Stimulated activated CD4-positive, alpha-beta T cell treated with anti-CD3 and anti-CD28 coated beads, Interleukin-2, amount 100 ng/mL, for 24 hours (primary cell): ENCODE data around the gene PLCH2.
A peak's percentile ranks its signal among the peaks of the same experiment; 100 is the strongest.
"Not testable (repeated sequence)": the region's sequence is repeated elsewhere in the genome, so short reads cannot be mapped to it uniquely, and the experiment has no call there.

Experiments
- DNase-seq, 2 donors: peaks; one replicate each; pipeline ENCODE4 v3.0.0-alpha.2; 2020

PLCH2 gene, protein sequence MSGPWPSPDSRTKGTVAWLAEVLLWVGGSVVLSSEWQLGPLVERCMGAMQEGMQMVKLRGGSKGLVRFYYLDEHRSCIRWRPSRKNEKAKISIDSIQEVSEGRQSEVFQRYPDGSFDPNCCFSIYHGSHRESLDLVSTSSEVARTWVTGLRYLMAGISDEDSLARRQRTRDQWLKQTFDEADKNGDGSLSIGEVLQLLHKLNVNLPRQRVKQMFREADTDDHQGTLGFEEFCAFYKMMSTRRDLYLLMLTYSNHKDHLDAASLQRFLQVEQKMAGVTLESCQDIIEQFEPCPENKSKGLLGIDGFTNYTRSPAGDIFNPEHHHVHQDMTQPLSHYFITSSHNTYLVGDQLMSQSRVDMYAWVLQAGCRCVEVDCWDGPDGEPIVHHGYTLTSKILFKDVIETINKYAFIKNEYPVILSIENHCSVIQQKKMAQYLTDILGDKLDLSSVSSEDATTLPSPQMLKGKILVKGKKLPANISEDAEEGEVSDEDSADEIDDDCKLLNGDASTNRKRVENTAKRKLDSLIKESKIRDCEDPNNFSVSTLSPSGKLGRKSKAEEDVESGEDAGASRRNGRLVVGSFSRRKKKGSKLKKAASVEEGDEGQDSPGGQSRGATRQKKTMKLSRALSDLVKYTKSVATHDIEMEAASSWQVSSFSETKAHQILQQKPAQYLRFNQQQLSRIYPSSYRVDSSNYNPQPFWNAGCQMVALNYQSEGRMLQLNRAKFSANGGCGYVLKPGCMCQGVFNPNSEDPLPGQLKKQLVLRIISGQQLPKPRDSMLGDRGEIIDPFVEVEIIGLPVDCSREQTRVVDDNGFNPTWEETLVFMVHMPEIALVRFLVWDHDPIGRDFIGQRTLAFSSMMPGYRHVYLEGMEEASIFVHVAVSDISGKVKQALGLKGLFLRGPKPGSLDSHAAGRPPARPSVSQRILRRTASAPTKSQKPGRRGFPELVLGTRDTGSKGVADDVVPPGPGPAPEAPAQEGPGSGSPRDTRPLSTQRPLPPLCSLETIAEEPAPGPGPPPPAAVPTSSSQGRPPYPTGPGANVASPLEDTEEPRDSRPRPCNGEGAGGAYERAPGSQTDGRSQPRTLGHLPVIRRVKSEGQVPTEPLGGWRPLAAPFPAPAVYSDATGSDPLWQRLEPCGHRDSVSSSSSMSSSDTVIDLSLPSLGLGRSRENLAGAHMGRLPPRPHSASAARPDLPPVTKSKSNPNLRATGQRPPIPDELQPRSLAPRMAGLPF (N-terminal part only)

DNA sequence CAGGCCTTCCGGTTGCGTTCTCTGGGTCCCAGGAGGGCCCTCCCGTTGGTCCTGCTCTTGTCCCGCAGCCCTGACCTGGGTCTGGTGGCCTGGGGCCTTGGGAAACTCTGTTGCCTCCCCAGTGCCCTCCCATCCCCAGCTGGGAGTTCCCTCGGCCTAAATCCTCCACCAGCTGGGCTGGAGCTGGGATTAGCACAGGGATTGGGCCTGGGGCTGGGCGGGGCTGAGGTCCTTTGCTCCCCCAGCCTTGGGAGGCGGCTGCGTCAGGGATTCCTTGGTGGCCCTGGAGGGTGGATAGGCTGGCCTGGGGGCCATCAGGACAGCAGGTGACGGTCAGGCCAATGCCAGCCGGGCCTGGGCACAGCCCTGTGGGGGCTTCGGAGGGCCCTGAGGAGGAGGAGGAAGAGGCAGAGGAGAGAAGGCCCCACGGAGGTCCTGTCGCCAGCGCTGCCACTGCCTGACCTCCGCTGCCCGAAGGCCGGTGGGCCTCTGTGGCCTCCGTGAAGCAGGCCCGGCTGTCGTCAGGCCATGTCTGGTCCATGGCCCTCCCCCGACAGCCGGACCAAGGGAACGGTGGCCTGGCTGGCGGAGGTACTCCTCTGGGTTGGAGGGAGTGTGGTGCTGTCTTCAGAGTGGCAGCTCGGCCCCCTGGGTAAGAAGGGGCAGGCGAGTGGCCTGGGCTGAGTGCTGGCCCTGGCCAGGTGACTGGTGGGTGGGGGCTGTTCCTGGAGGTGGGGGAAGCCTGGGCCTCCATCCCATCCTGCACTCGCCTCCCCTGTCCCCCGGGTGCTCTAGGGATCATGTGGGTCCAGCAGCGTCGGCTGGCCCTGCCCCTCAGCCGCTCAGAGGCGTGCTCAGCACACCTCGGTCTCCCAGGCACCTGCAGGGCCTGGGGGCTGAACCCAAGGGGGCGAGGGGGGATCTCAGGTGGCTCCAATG, at the start of gene PLCH2:
Gene PLCH2 (plus strand): TSS at position 229 of the 939 bp plus-strand sequence. CDS start 300 bp downstream, at position 529.
- no peak for DNase-seq

DNA sequence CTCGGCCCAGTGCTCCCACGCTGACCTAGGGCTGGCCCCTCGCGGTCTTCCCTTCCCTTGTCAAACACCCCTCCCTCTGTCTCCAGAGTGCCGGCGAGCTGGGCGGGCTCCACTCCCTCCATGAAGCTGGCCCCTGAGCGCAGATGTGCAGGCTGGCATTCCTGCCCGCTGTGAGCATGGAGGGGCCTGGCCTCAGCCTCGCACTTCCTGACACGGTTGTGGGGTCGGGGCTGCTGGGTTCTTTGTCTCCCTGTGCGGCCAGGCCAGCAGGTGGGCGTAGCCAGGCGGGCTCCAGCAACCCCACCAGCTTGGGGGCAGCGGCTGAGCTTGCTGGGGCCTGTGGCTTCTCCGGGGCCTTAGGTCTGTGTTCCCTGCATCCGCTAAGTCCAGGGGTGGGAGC, 49.5 kb upstream of the PLCH2 start:
- no peak for DNase-seq

DNA sequence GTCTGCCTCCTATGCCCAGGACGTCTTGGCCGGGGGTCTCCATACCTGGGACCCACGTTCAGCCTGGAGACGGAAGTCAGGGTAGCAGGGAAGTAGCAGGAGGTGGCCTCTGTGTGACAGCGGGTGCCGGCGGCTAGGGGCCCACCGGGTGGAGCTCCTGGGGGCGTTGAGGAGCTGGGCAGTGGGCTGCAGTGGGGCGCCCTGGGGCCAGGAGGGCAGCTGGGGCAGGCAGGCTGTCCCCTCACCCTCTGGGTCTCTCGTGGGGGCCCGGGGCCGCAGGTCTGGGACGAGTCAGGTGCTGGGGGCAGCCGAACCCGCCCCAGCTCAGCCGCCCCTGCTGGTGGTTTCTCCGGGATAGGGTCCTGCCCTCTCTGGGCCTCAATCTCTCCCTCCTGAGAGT, 49.0 kb upstream of the PLCH2 start:
- DNase-seq, result no peak

DNA sequence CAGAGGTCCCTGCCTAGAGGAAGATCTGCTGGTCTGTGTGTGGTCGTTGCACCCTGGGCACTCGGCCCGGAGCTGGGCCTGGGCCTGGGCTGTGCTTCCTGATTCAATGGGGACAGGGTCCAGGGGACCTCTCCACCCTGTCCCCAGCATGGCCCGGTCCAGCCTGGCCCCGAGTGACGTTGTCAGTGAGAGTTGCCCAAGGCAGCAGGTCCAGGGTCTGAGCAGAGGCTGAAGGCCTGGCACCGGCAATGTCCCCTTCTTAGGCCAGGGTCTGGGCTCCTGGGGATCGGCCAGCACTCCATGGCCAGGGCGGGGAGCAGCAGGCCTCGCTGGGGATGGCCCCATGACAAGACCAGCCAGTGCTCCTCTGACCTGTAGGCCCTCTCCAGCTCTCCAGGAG, 48.1 kb upstream of the PLCH2 start:
- DNase-seq, result no peak

DNA sequence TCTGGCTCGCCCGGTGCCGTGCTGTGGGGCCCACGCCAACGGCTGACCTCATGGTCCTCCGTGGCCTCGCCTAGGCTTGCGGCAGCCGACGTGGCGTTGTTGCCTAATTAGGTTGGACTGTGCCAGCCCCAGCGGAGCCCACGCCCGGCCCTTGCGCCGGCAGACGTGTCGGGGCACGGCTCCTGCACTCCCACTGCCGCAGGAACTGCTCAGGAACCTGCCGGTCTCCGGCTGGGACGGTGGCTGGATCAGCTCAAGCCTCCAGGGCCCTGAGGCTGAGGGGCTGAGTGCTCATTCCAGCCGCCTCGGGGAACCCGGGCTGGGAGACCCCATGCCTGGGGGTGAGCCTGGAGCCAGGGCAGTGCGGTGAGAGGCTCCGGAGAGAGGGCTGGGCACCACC, 47.6 kb upstream of the PLCH2 start:
- DNase-seq, result no peak

DNA sequence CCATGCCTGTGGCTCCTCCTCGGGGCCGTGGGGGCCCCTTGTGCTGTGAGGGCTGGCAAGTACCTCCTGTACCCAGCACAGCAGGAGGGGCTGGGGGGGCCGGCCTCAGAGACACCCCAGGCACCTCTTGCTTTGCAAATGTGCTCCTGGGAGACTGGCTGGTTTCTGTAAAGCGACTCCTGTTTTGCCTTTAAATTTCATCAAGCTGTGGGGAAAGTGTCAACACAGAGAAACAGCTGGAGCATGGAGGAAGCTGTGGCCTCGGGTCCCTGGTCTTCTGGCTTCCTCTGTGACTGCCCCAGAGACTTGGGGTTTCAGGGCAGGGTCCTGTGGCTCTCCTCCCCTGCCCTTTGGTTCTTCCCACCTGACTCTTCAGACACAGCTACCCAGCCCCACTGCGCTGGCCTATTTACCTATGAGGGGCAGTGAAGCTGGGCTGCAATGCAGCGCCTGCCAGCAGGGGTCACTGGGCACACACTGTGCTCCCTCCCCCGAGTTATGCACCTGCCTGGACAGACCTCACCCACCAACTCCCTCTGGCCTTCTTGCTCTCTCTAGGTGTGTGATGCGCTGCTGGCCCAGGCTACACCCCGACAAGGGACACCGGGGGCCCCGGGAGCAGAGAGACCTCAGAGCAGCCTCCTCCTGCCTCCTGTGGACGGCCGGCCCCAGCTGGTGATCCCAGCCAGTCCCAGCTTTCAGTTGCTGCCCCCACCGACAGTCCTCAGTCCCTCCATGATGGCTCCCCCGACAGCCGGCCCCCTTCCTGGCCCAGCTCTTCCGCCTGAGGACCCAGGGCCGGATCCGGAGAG, 46.1 kb upstream of the PLCH2 start:
- peak in 1 of 2 donors; percentile 53 for DNase-seq

DNA sequence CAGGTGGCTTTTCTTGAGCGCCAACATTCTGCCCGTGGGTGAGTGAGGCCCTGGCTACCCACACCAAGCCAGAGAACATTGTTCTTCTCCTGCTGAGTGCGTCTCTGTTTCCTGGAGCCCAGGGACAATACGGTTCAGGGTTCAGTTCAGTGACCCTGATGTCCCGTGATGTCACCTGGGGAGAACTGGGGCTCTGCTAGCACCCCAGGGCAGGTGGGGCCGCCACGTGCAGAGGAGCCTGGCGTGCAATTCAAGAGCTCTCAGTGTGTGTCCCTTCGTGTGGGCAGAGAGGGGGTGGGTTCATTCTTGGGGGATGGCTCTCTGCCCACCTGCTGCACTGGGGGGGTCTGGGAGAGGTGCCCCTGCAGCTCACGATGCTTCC, 45.5 kb upstream of the PLCH2 start:
- no peak for DNase-seq

DNA sequence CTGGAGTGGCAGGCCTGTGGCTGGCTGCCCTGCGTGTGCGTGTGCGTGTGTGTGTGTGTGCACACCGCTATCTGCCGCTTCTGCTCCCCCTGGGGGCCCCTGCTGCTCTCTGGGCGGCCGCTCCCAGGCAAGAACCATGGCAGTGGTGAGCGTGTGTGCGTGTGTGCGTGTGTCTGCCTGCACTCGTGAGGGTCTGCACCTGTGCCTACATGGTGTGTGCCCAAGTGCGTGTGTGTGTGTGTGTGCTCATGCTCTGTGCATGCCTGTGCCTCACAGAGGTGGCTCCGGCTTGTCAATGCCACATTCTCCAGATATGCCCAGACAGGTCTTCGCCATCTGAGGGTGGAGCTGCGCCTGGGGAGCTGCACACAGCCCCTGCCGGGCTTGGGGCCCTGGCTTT, 45.0 kb upstream of the PLCH2 start:
- no peak for DNase-seq

DNA sequence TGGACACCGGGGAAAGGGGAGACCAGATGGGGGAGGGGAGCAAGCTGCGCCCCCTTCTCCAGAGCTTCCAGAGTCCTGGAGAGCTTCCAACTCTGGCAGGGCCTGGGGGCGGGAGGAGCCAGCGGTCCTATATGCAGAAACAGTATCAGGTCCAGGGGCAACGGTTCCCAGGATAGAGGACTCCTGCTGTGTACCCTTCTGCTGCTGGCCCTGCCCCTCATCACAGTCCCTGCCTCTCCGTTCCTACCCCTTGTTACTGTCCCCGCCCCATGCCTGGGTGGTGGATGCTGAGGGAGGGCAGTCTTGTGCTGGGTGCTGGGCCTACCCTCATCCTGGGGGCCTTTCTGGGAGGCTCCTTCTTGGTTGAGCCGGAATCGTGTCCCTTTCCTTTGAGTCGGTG, 44.6 kb upstream of the PLCH2 start:
- no peak for DNase-seq

DNA sequence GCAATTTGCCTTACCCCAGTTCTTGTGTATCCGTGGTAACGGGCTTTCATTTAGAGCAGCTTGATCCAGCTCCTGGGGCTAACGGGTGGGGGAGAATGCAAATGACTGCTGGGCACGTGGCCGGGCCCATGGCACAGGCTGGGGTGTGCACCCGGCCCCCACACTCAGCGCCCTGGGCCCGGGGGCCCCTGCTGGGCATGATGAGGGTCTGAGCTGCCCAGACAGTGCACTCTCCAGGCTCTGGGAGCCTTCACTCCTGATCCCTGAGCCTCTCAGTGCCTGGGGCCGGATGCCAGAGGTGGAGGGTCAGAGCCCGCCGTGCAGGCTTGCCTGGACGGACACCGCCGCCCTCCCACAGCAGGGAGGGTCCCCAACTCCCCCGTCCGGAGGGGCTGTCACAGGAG, 43.6 kb upstream of the PLCH2 start:
- no peak for DNase-seq

DNA sequence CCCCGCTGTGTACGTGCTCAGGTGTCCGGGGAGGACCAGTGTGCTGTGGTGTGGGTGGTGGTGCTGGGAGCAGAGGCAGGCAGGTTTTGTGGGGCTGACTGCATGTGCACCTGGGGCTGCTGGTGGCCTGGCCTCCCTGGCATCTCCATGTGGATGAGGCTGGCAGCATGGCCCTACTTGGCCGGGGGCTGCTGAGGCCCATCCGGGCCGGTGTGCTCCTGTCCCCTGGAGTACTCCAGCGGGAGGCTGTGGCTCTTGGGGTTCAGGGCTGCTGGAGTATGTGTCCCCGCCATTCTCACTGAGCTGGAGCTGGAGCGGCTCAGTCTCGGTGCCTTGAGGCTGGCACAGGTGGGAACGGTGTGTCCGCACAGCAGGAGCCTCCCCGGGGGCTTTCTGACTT, 42.9 kb upstream of the PLCH2 start:
- DNase-seq, result no peak

DNA sequence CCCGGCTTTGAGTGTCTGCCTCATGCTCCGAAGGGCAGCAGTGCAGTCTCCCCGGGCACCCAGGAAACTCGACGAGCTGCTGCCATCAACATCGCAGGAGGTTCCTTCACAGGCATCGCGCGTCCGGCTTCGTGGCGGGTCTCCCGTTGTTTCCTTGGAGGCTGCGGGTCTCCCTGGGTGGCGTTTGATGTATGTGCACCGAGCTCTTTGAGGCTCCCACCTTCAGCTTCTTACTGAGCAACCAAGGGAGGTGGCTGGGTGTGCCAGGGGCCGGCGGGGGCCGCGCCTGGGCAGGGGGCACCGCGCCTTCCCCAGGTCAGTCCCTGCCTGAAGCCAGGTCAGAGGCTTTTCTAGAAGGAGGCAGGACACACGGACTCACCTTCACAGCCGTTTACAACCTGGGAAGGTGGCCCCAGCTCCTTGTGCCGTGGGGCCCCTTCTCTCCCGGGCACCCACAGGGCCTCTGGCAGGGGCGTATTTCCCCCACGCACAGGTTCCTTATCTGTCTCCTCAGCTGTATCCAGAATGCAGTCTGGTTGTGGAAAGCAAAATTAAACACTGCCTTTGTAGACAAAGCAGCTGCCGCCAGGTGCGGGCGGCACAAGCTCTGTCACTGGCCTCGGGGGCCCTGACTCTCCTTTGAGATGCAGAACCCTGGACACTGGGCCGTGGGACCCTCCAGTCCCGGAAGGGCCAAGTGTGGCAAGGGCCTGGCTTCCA, 42.0 kb upstream of the PLCH2 start:
- no peak for DNase-seq

DNA sequence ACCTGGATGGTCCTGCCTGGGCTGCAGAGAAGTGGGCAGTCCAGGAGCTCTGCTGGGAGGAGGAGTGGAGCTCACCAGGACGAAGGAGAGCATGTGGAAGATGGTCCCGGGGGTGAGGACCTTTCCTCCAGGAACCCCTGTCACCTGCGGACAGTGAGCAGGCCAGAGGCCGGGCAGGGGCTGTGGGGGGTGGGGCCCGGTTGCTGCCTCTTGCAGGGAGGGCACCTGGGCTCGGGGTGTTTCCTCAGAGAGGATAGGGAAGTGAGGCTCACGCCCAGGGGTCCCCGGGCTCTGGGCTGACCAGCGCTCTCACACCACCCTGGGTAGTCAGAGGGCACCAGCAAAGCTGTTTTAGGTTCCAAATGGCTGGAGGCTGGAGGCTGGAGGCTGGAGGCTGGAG, 41.0 kb upstream of the PLCH2 start:
- DNase-seq, result no peak

DNA sequence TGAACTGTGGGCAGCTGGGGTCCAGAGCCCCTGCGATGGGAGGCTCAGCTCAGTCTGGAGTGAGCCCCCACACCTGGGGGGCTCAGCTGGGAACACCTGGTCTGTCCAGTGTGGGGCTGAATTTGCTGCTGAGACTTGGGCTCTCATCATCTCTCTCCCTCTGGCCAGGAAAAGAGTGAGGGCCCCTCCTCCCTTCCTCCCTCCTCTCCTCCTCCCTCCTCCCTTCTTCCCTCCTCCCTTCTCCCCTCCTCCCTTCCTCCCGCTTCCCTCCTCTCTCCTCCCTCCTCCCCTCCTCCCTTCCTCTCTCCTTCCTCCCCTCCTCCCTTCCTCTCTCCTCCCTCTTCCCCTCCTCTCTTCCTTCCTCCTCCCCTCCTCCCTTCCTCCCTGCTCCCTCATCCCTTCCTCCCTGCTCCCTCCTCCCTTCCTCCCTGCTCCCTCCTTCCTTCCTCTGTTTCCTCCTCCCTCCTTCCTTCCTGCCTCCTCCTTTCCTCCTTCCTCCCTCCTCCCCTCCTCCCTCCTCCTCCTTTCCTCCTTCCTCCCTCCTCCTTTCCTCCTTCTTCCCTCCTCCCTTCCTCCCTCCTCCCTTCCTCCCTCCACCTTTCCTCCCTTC, 40.2 kb upstream of the PLCH2 start:
- DNase-seq, result no peak

DNA sequence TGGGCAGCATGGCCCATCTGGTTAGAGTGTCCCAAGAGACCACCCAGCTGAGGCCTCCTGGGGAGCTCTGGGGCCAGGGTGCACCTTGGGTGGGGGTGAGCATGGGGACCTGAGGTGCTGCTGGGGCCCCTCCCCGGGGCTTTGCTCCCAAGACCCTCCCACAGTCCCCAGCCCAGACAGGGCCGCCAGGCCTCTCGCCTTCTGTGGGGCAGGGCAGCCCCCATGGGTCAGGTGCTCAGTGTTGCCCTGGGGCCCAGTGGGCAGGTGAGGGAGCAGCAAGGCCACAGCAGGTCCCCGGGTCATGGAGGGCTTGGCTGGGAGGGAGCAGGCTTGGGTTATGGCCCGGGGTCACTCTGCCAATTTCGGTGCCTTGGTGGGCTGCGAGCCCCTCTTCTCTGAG, 39.2 kb upstream of the PLCH2 start:
- no peak for DNase-seq

DNA sequence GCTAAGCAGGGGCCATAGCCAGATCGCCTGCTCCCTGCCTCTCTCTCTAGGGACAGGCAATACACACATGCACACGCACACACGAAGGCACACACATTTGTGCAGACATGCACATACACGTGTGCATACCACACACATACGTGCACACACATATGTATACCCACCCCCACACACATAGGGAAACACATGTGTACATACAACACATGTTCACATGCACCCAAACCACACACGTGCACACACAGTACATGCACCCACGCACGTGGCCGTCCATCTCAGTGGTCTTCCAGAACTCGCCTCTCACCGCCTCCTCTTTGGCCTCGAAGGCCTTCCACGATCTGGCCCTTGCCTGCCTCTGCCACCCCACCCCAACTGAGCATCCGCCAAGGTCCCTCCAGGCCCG, 38.5 kb upstream of the PLCH2 start:
- DNase-seq, result no peak

DNA sequence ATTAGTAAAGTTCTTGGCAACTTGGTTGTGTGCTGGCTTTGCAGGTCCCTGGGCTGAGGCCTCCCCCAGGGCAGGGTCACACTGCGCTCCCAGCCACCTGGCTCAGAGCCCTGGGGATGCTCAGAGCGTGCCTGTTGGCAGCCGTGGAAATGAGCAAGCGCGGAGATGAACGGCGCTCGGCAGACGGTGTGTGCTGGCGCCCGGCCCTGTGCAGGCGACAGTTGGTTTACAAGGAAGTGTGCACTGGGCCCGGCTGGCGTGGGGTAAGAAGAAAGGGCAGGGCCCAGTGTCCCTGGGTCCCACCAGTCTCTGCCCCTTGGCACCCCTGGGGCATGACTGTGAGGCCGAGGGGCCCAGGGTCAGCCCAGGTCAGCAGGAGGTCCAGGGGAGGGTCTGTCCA, 38.1 kb upstream of the PLCH2 start:
- no peak for DNase-seq

DNA sequence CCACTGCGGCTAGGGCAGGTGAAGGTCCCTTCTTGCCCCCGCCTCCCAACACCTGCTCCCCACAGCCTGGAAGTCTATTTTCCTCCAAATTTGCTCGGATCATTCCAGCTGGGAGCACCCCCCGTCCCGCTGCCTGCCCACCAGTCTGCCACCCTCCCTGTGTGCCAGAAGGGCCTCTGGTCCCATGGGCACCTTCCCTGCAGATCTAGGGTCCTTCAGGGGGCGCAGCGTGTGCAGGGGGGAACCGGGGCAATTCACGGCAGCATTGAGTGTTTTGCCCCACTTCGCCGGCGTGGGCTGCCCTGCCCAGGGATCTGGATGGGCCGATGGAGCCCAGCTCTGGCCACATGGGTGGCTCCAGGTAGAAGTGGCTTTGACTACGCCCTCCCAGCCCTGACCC, 37.4 kb upstream of the PLCH2 start:
- DNase-seq, result no peak

DNA sequence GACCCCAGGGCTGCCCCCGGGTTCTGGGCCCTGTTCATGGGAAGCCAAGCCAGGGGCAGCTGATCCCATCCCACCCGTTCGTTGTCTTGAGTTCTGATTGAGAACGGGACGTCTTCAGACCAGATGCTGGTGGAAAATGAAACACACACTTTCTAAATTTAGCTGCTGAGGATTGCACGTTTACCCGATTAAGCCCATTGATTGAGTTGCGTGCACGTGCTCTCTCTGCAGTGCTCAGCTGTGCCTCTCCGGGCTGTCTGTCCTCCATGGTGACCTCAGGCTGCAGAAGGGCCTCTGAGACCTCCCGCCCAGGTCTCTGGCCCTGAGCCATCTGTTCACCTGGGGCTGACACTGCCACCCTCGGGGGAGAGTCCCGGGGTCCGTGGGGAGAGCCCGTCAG, 36.7 kb upstream of the PLCH2 start:
- no peak for DNase-seq

DNA sequence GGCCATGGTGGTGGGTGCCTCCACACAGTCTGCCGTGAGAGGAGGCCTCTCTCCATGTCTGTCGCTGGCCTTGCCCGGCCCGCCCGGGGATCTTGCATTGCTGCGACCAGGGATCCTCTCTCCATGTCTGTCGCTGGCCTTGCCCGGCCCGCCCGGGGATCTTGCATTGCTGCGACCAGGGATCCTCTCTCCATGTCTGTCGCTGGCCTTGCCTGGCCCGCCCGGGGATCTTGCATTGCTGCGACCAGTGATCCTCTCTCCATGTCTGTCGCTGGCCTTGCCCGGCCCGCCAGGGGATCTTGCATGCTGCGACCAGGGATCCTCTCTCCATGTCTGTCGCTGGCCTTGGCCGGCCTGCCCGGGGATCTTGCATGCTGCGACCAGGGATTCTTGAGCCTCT, 35.7 kb upstream of the PLCH2 start:
- not testable (repeated sequence) for DNase-seq
